GM21390 (cell line): ENCODE measurements around the gene TPSAB1.
"Not testable (repeated sequence)": the region's sequence is repeated elsewhere in the genome, so short reads cannot be mapped to it uniquely, and the experiment has no call there.

Experiments
- ATAC-seq: cut with Tn5 transposase; IDR thresholded peaks from one replicate; pipeline ENCODE4 v1.9.1; 2021; ENCODE audit not compliant: unreplicated experiment

The TPSAB1 gene

GRCh38 chr16:1264345-1265089 lies 24.0 kb downstream of the TPSAB1 start:
- no peak for ATAC-seq

GRCh38 chr16:1265090-1265630 lies 24.7 kb downstream of the TPSAB1 start:
- ATAC-seq = no peak

DNA sequence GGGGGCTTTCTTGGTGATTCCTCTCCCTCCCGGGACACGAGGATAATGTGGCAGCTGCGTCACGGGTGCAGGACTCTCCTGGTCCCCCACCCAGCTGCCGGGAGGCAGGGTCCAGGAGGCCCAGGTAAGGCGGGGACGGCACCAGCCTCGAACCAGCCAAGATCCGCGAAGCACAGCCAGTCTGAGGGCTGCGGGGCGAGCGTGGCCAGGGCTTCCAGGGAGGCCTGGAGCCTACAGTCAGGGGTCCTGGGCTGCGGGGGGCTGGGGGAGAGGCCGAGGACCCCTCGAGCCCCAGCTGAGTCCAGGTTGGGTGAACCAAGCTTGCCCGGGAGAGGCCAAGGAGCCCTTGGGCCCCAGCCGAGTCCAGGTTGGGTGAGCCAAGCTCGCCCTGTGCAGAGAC lies 25.3 kb downstream of the TPSAB1 start:
- ATAC-seq = no peak

DNA sequence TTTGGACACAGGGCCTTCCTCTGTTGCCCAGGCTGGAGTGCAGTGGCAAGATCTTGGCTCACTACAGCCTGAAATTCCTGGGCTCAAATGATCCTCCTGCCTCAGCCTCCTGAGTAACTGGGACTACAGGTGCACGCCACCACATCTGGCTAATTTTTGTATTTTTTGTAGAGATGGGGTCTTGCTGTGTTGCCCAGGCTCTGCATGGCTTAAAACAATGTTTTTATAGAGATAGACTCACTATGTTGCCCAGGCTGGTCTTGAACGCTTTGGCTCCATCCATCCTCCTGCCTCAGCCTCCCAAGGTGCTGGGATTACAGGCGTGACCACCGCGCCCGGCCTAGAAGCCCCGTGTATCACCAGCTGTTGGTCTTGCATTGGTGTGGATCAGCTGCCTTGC lies 28.9 kb downstream of the TPSAB1 start:
- ATAC-seq = not testable (repeated sequence)

GRCh38 chr16:1271380-1271723 lies 30.8 kb downstream of the TPSAB1 start:
- ATAC-seq = no peak

DNA sequence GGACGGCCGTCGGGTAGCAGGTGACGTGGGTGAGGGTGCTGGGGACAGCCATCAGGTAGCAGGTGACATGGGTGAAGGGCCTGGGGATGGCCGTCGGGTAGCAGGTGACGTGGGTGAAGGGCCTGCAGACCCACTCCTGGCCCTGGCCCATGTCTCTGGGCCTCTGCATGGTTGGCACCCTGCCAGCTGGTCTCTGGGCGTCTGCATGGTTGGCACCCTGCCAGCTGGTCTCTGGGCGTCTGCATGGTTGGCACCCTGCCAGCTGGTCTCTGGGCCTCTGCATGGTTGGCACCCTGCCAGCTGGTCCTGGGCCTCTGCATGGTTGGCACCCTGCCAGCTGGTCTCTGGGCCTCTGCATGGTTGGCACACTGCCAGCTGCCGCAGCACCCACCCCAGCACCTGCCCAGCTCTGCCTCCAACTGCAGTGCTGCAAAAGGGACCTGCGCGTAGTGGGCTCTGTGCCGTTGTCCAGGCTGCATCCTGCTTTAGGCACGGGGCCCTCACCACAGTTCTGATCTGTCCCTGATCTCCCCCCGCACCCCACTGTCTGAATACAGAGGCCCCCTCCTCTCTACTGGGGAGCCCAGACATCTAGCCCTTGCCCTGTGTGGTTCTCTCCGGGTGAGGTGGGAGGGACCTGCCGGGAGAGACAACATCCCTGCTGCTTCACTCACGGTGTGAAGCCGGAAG lies 31.4 kb downstream of the TPSAB1 start:
- ATAC-seq = not testable (repeated sequence)

GRCh38 chr16:1272453-1273198 lies 32.1 kb downstream of the TPSAB1 start:
- ATAC-seq = no peak

DNA sequence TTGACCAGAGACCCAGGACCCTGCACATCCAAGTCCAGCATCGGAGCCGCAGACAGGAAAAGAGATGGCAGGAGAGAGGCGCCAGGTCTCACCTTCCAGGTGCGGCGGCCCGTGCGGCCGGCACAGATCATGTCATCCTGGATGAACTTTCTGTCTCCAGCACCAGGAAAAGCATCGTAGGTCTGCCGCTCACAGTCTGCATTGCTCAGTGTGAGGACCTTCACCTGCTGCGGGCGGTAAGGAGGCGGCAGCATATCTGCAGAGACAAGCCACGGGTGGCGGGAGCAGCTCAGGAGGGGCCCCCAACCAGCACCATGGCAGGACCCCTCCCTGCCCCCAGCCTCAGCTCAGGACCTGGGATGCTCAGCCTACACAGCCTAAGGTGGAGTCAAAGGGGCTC lies 33.3 kb downstream of the TPSAB1 start:
- no peak for ATAC-seq

DNA sequence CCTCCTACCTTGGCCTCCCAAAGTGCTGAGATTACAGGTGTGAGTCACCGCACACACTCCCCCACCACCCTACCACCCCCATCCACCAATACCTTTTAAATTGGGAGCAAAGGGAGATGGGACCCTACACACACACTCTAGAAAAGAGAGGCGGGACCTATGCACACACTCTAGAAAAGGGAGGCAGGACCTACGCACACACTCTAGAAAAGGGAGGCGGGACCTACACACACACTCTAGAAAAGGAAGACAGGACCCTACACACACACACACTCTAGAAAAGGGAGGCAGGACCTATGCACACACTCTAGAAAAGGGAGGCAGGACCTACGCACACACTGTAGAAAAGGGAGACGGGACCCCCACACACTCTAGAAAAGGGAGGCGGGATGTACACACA lies 34.3 kb downstream of the TPSAB1 start:
- ATAC-seq = no peak

DNA sequence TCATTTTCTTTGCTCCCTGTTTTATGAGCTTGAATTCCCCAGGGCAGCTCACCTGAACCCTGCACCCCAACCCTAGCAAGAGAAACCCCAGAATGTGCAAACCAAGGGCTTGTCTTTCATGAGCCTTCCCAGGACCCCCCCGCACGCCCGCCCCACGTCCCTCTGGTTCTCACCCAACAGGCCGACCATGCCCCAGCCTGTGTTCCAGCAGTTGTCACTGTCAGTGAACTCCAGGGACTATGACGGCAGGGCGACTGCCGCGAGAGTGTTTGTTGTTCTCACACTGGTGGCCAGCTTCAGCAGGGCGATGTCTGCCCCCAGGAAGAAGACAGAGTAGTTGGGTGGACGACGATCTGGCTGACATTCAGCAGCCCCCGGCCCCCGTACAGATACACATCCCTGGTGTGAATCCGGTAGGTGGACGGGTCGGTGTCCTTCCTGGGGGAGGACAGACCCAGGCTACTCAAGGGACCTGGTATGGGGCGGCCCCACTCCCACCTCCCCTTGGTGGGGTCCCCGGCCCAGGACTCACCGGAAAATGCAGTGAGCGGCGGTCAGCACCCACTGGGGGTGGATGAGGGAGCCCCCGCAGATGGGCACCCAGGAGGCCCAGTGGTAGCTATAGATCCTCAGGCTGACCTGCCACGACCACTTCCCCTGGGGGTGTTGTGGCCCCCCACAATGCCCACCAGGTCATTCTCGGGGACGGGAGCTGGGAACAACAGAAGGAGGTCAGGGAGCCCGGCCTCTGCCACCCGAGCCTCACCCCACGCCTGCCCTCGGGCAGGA lies 35.5 kb downstream of the TPSAB1 start:
- no peak for ATAC-seq

GRCh38 chr16:1276580-1276878 lies 36.0 kb downstream of the TPSAB1 start:
- ATAC-seq = no peak

DNA sequence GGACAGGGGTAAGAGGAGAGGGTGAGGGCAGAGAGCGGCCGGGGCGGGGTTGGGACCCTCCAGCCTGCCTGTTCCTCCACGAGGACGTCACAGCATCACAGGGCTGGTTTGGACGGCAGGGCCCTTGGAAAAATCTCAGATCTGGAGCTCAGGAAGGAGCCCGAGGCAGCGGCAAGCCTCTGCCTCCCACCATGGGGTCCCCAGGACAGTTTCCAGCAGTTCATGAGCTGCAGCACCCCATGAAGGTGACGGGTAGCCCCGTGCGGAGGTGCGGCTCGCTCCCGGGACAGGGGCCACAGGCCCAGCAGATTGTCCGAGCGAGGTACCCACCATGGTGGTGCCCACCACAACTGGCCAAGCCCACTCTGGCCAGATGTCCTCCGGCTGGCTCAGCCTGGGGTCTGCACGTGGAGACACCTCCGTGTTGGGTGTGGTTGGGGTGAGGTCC lies 36.7 kb downstream of the TPSAB1 start:
- ATAC-seq = no peak

GRCh38 chr16:1277617-1278282 lies 37.2 kb downstream of the TPSAB1 start:
- ATAC-seq = no peak

DNA sequence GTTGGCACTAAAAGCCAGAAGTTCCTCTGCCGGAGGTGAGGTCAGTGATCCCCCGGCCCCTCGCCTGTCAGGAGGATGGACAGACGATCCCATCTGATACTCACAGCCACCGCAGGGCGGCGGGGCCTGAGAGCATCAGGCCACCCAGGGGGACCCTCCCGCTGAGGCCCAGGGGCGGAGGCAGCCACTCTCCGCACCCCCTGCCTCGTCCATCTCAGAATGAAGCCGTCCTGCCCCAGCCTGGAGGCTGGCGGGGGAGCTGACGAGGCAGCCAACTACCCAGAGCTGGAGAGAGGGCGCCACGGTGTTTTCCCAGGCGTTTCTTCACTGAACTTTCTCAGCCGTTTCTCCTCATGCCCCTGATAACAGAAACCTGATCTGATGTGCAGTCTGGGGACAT lies 38.0 kb downstream of the TPSAB1 start:
- no peak for ATAC-seq

GRCh38 chr16:1279081-1279944 lies 38.8 kb downstream of the TPSAB1 start:
- ATAC-seq = no peak

- ATAC-seq = no peak
Measured at GRCh38 chr16:1279945-1280589, 39.6 kb downstream of the TPSAB1 start.

DNA sequence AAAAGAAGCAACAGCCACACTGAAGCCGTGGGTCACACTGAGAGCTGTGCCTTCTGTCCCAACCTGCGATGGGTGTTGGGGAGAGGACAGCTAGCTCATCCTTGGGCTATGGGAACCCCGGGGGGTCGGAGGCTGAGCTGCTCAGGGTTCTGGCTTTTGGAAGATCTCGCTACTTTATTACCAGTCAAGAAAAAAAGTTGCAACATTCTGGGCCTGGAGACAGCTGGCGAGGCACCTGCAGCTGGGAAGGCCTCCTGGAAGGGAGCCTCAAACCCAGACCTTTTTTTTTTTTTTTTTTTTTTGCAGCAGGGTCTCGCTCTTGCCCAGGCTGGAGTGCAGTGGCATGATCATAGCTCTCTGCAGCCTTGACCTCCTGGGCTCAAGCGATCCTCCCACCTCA lies 40.3 kb downstream of the TPSAB1 start:
- no peak for ATAC-seq

DNA sequence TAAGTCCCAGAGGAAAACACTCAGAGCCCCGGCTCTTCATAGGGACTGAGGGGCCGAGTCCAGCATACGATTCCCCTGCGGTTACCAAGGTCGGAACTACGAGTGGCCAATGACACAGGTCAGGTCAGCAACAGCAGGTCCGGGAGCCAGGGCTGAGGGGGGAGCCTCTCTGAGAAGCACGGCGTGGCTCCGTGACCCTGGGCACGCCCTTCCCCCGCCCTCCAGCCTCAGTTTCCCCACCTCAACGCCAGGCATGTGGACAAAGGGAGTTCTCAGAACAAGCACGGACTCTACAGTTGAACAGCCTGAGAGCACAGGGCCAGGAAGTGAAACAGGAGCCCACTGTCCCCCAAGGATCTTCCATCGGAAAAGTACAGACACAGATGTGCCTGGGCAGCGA lies 41.0 kb downstream of the TPSAB1 start:
- ATAC-seq = no peak

- no peak for ATAC-seq
Measured at GRCh38 chr16:1282324-1282973, 41.9 kb downstream of the TPSAB1 start.
